Astrocyte (in vitro differentiated cells and primary cell): ENCODE data around the gene DCAF6. TPM values are rescaled to one million over a fixed set of nuclear protein-coding genes. Genes with fewer than 3 reads are reported as not detected.

Experiments used
- DNase-seq: peaks from one replicate; pipeline ENCODE4 v3.0.0-alpha.2; 2010; ENCODE audit warnings: low read depth
- FAIRE-seq: peaks from 2 replicates; lab custom pipeline; 2011; peaks lifted over from hg19 to GRCh38; lab: Jason Lieb, UNC
- H2AFZ ChIP-seq: 2 replicates; pipeline ENCODE4 v1.6.0; 2012; ENCODE audit warnings: low read depth, low read length, inconsistent platforms
- H3K27ac ChIP-seq: 2 replicates; pipeline ENCODE4 v1.5.1; 2011; ENCODE audit warnings: low read depth, low read length, inconsistent platforms
- H3K27me3 ChIP-seq: 2 replicates; pipeline ENCODE4 v1.6.0; 2011; ENCODE audit warnings: low read length, inconsistent platforms; ENCODE audit not compliant: insufficient read depth
- H3K36me3 ChIP-seq: 2 replicates; pipeline ENCODE4 v1.5.1; 2011; ENCODE audit warnings: low read length, inconsistent platforms; ENCODE audit not compliant: insufficient read depth
- H3K4me1 ChIP-seq: 2 replicates; pipeline ENCODE4 v1.5.1; 2011; ENCODE audit warnings: low read length, inconsistent platforms; ENCODE audit not compliant: insufficient read depth
- H3K4me2 ChIP-seq: 2 replicates; pipeline ENCODE4 v1.6.0; 2012; ENCODE audit warnings: low read length, inconsistent platforms
- H3K4me3 ChIP-seq: 2 replicates; pipeline ENCODE4 v1.5.1; 2011; ENCODE audit warnings: low read depth, mild to moderate bottlenecking, low read length, inconsistent platforms; ENCODE audit not compliant: insufficient read depth
- H3K79me2 ChIP-seq: 2 replicates; pipeline ENCODE4 v1.6.0; 2012; ENCODE audit warnings: mild to moderate bottlenecking, low read length, inconsistent platforms; ENCODE audit not compliant: insufficient read depth
- H3K9ac ChIP-seq: 2 replicates; pipeline ENCODE4 v1.6.0; 2012; ENCODE audit warnings: mild to moderate bottlenecking, low read length, inconsistent platforms
- H3K9me3 ChIP-seq: 2 replicates; pipeline ENCODE4 v1.5.1; 2012; ENCODE audit warnings: low read depth, mild to moderate bottlenecking, low read length, inconsistent platforms; ENCODE audit not compliant: insufficient read depth
- H4K20me1 ChIP-seq: 2 replicates; pipeline ENCODE4 v1.6.0; 2012; ENCODE audit warnings: low read length, inconsistent platforms; ENCODE audit not compliant: insufficient read depth
- H3K27ac Mint-ChIP-seq: one replicate; pipeline ENCODE4 v1.8.0; 2021; ENCODE audit warnings: mild to moderate bottlenecking, mixed read lengths; ENCODE audit not compliant: unreplicated experiment
- H3K27me3 Mint-ChIP-seq: one replicate; pipeline ENCODE4 v1.8.0; 2021; ENCODE audit warnings: low read depth, mixed read lengths; ENCODE audit not compliant: unreplicated experiment
- H3K36me3 Mint-ChIP-seq: one replicate; pipeline ENCODE4 v1.8.0; 2021; ENCODE audit warnings: low read depth, mixed read lengths; ENCODE audit not compliant: unreplicated experiment
- H3K4me1 Mint-ChIP-seq: one replicate; pipeline ENCODE4 v1.8.0; 2021; ENCODE audit warnings: low read depth, mixed read lengths; ENCODE audit not compliant: unreplicated experiment
- H3K4me3 Mint-ChIP-seq: one replicate; pipeline ENCODE4 v1.8.0; 2021; ENCODE audit warnings: mild to moderate bottlenecking, moderate library complexity, mixed read lengths; ENCODE audit not compliant: unreplicated experiment
- H3K9me3 Mint-ChIP-seq: one replicate; pipeline ENCODE4 v1.8.0; 2021; ENCODE audit warnings: mild to moderate bottlenecking, mixed read lengths; ENCODE audit not compliant: unreplicated experiment
- CTCF ChIP-seq: IDR thresholded peaks from 2 replicates; pipeline ENCODE4 v1.5.1; 2011; ENCODE audit warnings: low read depth, mild to moderate bottlenecking, inconsistent platforms, low read length, moderate library complexity; ENCODE audit not compliant: insufficient read depth
- EZH2 ChIP-seq: IDR thresholded peaks from 2 replicates; pipeline ENCODE4 v1.6.1; 2012; ENCODE audit warnings: mild to moderate bottlenecking, low read length, inconsistent platforms; ENCODE audit not compliant: insufficient read depth
- total RNA-seq: library from RNA; stranded (reverse); gene quantifications from 2 replicates; pipeline ENCODE4 v1.2.1, GENCODE V29; 2021

The DCAF6 gene
- total RNA-seq, 1 donor from 2014 or later, result 57.4 TPM

DNA sequence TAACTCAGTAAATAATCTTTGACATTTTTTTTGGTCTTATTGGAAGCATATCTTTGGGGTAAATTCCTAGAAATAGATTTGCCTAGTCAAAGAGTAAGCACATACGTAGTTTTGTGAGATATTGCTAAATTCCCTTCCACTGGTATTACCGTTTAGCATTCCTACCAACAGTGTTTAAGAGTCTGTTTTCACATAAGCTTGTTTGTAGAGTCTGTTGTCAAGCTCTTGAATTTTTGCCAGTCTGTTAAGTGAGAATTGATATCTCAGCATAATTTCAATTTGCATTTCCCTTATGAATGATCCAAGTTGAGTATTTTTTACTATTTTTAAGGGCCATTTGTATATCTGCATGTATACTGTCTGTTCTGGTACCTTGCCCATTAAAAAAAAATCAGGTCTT, 37.3 kb downstream of the DCAF6 start:
- Mint-ChIP-seq H3K27ac (no peak overlapping the region), H3K27me3 (no peaks in the 10 kb centered on the region), H3K4me3 (no peak overlapping the region), H3K36me3 (peaks cover 11% of the 10 kb centered on the region), H3K9me3 (peaks cover 2% of the 10 kb centered on the region), H3K4me1 (no peaks in the 10 kb centered on the region)
- Histone ChIP-seq H3K4me3 (no peak overlapping the region), H3K27me3 (no peaks in the 10 kb centered on the region), H3K79me2 (peaks cover 4% of the 10 kb centered on the region), H4K20me1 (peaks cover 15% of the 10 kb centered on the region), H3K9me3 (no peaks in the 10 kb centered on the region), H3K9ac (no peak overlapping the region), H3K36me3 (peaks cover 12% of the 10 kb centered on the region), H3K4me1 (no peaks in the 10 kb centered on the region), H3K27ac (no peak overlapping the region), H3K4me2 (no peak overlapping the region), H2AFZ (no peak overlapping the region)
- no peak for TF ChIP-seq CTCF
- TF ChIP-seq EZH2, result no peak
- peak; percentile 13 for FAIRE-seq
- DNase-seq, result no peak

DNA sequence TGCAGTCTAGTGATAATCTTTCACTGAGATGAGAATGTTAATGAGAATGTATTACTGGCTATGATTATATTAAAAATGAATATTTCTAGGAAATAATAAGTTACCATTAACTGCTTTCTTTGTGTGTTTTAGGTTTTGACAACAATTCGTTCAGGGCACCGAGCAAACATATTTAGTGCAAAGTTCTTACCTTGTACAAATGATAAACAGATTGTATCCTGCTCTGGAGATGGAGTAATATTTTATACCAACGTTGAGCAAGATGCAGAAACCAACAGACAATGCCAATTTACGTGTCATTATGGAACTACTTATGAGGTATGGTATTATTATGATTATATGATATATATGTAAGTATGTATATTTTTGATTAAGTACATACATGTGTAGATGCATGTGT, 38.2 kb downstream of the DCAF6 start:
- Histone ChIP-seq H3K9me3 (no peaks in the 10 kb centered on the region), H3K4me1 (no peaks in the 10 kb centered on the region), H3K4me2 (no peak overlapping the region), H2AFZ (no peak overlapping the region), H3K79me2 (peaks cover 4% of the 10 kb centered on the region), H3K27ac (no peak overlapping the region), H3K9ac (no peak overlapping the region), H3K36me3 (peaks cover 12% of the 10 kb centered on the region), H3K27me3 (no peaks in the 10 kb centered on the region), H4K20me1 (peaks cover 21% of the 10 kb centered on the region), H3K4me3 (no peak overlapping the region)
- no peaks in the 10 kb centered on the region for H3K4me1 Mint-ChIP-seq
- H3K4me3 Mint-ChIP-seq, result no peak overlapping the region
- no peak for FAIRE-seq
- TF ChIP-seq EZH2 (no peak), CTCF (no peak)
- no peak overlapping the region for H3K27ac Mint-ChIP-seq
- no peaks in the 10 kb centered on the region for H3K27me3 Mint-ChIP-seq
- H3K36me3 Mint-ChIP-seq, result peaks cover 11% of the 10 kb centered on the region
- peaks cover 2% of the 10 kb centered on the region for H3K9me3 Mint-ChIP-seq
- DNase-seq, result no peak

DNA sequence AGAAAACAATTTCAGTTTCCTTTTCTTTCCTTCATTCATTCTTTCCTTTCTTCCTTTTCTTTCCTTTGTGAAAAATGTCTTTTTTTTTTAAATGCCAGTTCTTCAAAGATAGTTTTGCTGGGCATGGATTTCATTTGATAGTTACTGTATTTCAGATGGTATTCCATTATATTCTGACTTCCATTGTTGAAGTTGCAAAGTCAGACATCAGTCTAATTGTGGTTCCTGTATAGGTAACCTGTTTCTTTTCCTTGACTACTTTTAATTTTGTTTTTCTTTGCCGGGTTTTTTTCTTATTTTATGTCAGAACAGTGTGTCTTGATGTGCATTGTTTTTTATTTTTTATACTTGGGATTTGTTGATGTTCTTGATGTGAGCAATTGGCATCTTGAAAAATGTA, 40.8 kb downstream of the DCAF6 start:
- H3K4me2 ChIP-seq, result no peak overlapping the region
- H3K27me3 Mint-ChIP-seq, result no peaks in the 10 kb centered on the region
- H4K20me1 ChIP-seq, result peaks cover 33% of the 10 kb centered on the region
- H3K79me2 ChIP-seq, result peaks cover 8% of the 10 kb centered on the region
- H3K4me1 Mint-ChIP-seq, result no peaks in the 10 kb centered on the region
- no peak overlapping the region for H3K27ac ChIP-seq
- H3K9me3 Mint-ChIP-seq, result peaks cover 2% of the 10 kb centered on the region
- H3K36me3 Mint-ChIP-seq, result peaks cover 21% of the 10 kb centered on the region
- no peaks in the 10 kb centered on the region for H3K27me3 ChIP-seq
- H3K4me3 Mint-ChIP-seq, result no peak overlapping the region
- H3K27ac Mint-ChIP-seq, result no peak overlapping the region
- no peak overlapping the region for H3K4me3 ChIP-seq
- H3K9me3 ChIP-seq, result no peaks in the 10 kb centered on the region
- TF ChIP-seq CTCF (no peak), EZH2 (no peak)
- H3K36me3 ChIP-seq, result peaks cover 12% of the 10 kb centered on the region
- H3K4me1 ChIP-seq, result no peaks in the 10 kb centered on the region
- H3K9ac ChIP-seq, result no peak overlapping the region
- no peak overlapping the region for H2AFZ ChIP-seq
- no peak for FAIRE-seq
- no peak for DNase-seq
